ENCODE measurements around the gene ADGRG1.

DNA sequence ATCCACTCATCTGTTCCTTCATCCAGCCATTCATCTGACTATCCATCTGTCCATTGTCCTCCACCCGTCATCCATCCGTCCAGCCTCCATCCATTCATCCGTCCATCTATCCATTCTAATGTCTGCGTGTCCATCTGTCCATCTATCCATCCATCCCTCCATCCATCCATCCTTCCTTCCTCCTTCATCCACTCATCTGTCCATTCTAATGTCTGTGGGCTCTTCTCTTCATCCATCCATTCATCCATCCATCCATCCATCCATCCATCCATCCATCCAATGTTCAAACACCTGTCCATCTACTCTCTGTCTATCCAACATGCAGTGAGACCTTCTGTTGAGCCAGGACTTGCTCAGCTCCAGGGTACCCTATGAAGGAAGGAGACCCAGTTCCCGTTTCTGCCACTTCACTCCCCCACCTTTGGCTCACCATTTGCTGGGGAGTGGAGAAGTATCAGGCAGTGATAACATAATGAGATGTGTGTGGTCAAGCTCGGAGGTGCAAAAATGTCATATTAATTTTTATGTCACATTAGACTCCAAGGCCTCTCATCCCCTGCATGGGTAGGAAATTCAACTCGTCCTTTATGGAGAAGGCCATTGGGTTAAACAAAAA is 36.5 kb upstream of the ADGRG1 start:
- TF ChIP-seq POLR2A (IDR thresholded peaks at IDR 0.05), result no peak
- TF ChIP-seq, protein P1, sequence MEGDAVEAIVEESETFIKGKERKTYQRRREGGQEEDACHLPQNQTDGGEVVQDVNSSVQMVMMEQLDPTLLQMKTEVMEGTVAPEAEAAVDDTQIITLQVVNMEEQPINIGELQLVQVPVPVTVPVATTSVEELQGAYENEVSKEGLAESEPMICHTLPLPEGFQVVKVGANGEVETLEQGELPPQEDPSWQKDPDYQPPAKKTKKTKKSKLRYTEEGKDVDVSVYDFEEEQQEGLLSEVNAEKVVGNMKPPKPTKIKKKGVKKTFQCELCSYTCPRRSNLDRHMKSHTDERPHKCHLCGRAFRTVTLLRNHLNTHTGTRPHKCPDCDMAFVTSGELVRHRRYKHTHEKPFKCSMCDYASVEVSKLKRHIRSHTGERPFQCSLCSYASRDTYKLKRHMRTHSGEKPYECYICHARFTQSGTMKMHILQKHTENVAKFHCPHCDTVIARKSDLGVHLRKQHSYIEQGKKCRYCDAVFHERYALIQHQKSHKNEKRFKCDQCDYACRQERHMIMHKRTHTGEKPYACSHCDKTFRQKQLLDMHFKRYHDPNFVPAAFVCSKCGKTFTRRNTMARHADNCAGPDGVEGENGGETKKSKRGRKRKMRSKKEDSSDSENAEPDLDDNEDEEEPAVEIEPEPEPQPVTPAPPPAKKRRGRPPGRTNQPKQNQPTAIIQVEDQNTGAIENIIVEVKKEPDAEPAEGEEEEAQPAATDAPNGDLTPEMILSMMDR (IDR thresholded peaks at IDR 0.05), result no peak
